ENCODE data around the gene OR52R1. TPM values are rescaled to one million over a fixed set of nuclear protein-coding genes. Genes with fewer than 3 reads are reported as not detected.

OR52R1 gene
- total RNA-seq, 2 experiments from 2014 or later, result not detected

GRCh38 chr11:4769838-4770237, 34.3 kb downstream of the OR52R1 start, which contains the start of gene OR51F1:
TSS of gene OR51F1 (minus strand) at chr11:4769938. CDS start at chr11:4769938, 0 bp downstream.
- Mint-ChIP-seq H3K4me1 (no peaks in the 10 kb centered on the region), H3K4me3 (no peak within 1 kb of the TSS), H3K36me3 (no peaks in the 10 kb centered on the region), H3K27ac (no peak within 1 kb of the TSS), H3K9me3 (no peaks in the 10 kb centered on the region), H3K27me3 (peaks cover 3% of the 10 kb centered on the region)
- no peak for DNase-seq

- H3K4me1 Mint-ChIP-seq, result peaks cover 2% of the 10 kb centered on the region
Observed at GRCh38 chr11:4768094-4768493, 36.1 kb downstream of the OR52R1 start.

GRCh38 chr11:4766420-4767043, 37.6 kb downstream of the OR52R1 start:
- DNase-seq, result no peak
- H3K9me3 Mint-ChIP-seq, result no peaks in the 10 kb centered on the region
- H3K4me3 Mint-ChIP-seq, result no peak overlapping the region
- no peak overlapping the region for H3K27ac Mint-ChIP-seq
- H3K27me3 Mint-ChIP-seq, result peaks cover 3% of the 10 kb centered on the region
- peaks cover 3% of the 10 kb centered on the region for H3K4me1 Mint-ChIP-seq
- no peaks in the 10 kb centered on the region for H3K36me3 Mint-ChIP-seq

More at GRCh38 chr11:4768094-4768493, 36.1 kb downstream of the OR52R1 start:
- H3K4me3 Mint-ChIP-seq, result no peak overlapping the region
- no peaks in the 10 kb centered on the region for H3K9me3 Mint-ChIP-seq
- peaks cover 3% of the 10 kb centered on the region for H3K27me3 Mint-ChIP-seq
- H3K27ac Mint-ChIP-seq, result no peak overlapping the region
- DNase-seq, result no peak
- H3K36me3 Mint-ChIP-seq, result no peaks in the 10 kb centered on the region

DNA sequence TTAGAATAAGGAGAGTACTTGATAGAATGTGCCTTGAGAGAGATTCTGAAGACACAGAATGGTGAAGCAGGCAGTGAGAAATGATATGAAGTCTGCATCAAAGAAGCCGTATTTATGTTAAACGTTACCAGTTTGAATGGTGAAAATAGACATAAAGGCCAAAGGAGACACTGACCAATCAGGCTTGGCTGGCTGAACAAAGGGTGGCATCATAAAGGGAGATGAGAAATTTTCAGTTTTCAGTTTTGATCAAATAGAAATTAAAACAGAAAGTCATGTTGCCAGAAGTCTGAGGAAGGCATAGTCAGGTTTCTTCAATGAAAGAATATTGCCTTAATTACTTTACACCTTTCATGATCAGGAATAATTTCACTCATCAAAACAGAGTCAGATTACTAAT, 41.1 kb downstream of the OR52R1 start:
- H3K4me3 Mint-ChIP-seq, result no peak overlapping the region
- H3K27me3 Mint-ChIP-seq, result peaks cover 3% of the 10 kb centered on the region
- peaks cover 3% of the 10 kb centered on the region for H3K4me1 Mint-ChIP-seq
- DNase-seq, result no peak
- H3K27ac Mint-ChIP-seq, result no peak overlapping the region
- no peaks in the 10 kb centered on the region for H3K9me3 Mint-ChIP-seq
- no peaks in the 10 kb centered on the region for H3K36me3 Mint-ChIP-seq

Other genes with a start within 250 kb of the OR52R1 start
- not detected for gene OR52I2, start 222.6 kb downstream of the OR52R1 start, total RNA-seq
- gene OR52I1, start 210.3 kb downstream of the OR52R1 start, total RNA-seq, result not detected
- 10 to 100 TPM; 11.1 to 12.0 TPM for gene TRIM68, start 196.1 kb downstream of the OR52R1 start, total RNA-seq
- gene OR51D1, start 166.9 kb downstream of the OR52R1 start, total RNA-seq, result not detected
- not detected for gene OR51E1, start 160.4 kb downstream of the OR52R1 start, total RNA-seq
- gene OR51E2, start 106.5 kb downstream of the OR52R1 start, total RNA-seq, result not detected
- gene MMP26, start 99.6 kb downstream of the OR52R1 start, total RNA-seq, result not detected
- not detected for gene OR51F1, start 34.4 kb downstream of the OR52R1 start, total RNA-seq
- gene OR51F2, start 16.9 kb upstream of the OR52R1 start, total RNA-seq, result not detected
- gene OR51S1, start 44.8 kb upstream of the OR52R1 start, total RNA-seq, result not detected
- not detected for gene OR51T1, start 77.5 kb upstream of the OR52R1 start, total RNA-seq
- not detected for gene OR51A7, start 99.4 kb upstream of the OR52R1 start, total RNA-seq
- gene OR51G2, start 115.0 kb upstream of the OR52R1 start, total RNA-seq, result not detected
- gene OR51G1, start 120.0 kb upstream of the OR52R1 start, total RNA-seq, result not detected
- not detected for gene OR51A4, start 143.2 kb upstream of the OR52R1 start, total RNA-seq
- not detected for gene OR51A2, start 151.3 kb upstream of the OR52R1 start, total RNA-seq
- gene OR51L1, start 190.5 kb upstream of the OR52R1 start, total RNA-seq, result not detected
- not detected for gene OR52J3, start 242.1 kb upstream of the OR52R1 start, total RNA-seq

All from activated naive CD8-positive, alpha-beta T cell treated with anti-CD3 and anti-CD28 coated beads for 36 hours (primary cell).